GM12878 (cell line): ENCODE data around the gene OPCML. TPM values are rescaled to one million over a fixed set of nuclear protein-coding genes. Genes with fewer than 3 reads are reported as not detected.

Experiments used
- ATAC-seq: fragments of 200-7000 bp; cut with Tn5 transposase; 3 replicates; pipeline ENCODE4 v1.9.1; 2020; ENCODE audit warnings: mild to moderate bottlenecking, moderate library complexity
- BruUV-seq: library from RNA; stranded (reverse); fragments of 400-500 nt; replicated peaks from 2 replicates; lab custom pipeline; 2021; lab: Mats Ljungman, UMichigan
- CTCF ChIA-PET: fragments of 300-600 bp; sonication (Branson Sonifier 250); formaldehyde crosslinking; extraction: SDS; loops from one replicate; lab custom pipeline; 2021; ENCODE audit warnings: inconsistent platforms; lab: Yijun Ruan, JAX
- POLR2A ChIA-PET: fragments of 350-600 bp; formaldehyde crosslinking; extraction: SDS; loops from one replicate; lab custom pipeline; 2021; ENCODE audit warnings: inconsistent platforms; lab: Charles Lee
- RAD21 ChIA-PET: fragments of 300-600 bp; sonication (Branson Sonifier 250); formaldehyde crosslinking; loops from one replicate; lab custom pipeline; 2023; ENCODE audit warnings: antibody characterized with exemption; ENCODE audit not compliant: unreplicated experiment; lab: Charles Lee
- SMC1A ChIA-PET: fragments of 300-600 bp; sonication (Branson Sonifier 250); formaldehyde crosslinking; loops from one replicate; lab custom pipeline; 2023; ENCODE audit not compliant: unreplicated experiment, uncharacterized antibody; lab: Charles Lee
- DNase-seq: peaks from one replicate; pipeline ENCODE4 v3.0.0-alpha.2; 2011; ENCODE audit warnings: low read depth, low spot score
- FAIRE-seq: peaks from 3 replicates; lab custom pipeline; 2011; peaks lifted over from hg19 to GRCh38; lab: Jason Lieb, UNC
- H2AFZ ChIP-seq: 2 replicates; pipeline ENCODE4 v1.6.0; 2011; ENCODE audit warnings: low read depth, low read length, control low read depth; ENCODE audit not compliant: control insufficient read depth
- H3K27ac ChIP-seq: 2 replicates; pipeline ENCODE4 v1.5.1; 2011; ENCODE audit warnings: control low read depth; ENCODE audit not compliant: control insufficient read depth, insufficient read depth
- H3K27me3 ChIP-seq, 2 experiments: replicated peaks in 1 of 2; 2 replicates each; pipeline versions ENCODE4 v1.6.0 to v1.6.1; 2011; ENCODE audit warnings: low read length in 1 of 2; ENCODE audit not compliant: control insufficient read depth in 2 of 2, insufficient read depth in 2 of 2
- H3K36me3 ChIP-seq, 2 experiments: 2 replicates each; pipeline ENCODE4 v1.5.1; 2011; ENCODE audit warnings: low read length in 1 of 2; ENCODE audit not compliant: control insufficient read depth in 2 of 2, insufficient read depth in 2 of 2
- H3K4me1 ChIP-seq: 2 replicates; pipeline ENCODE4 v1.6.1; 2011; ENCODE audit warnings: mild to moderate bottlenecking, low read length, moderate library complexity, mixed read lengths; ENCODE audit not compliant: control insufficient read depth, insufficient read depth
- H3K4me2 ChIP-seq: 2 replicates; pipeline ENCODE4 v1.6.0; 2011; ENCODE audit warnings: control low read depth; ENCODE audit not compliant: control insufficient read depth, insufficient read depth
- H3K4me3 ChIP-seq: fragments of 200-600 bp; sonication (generic); 2 replicates; pipeline ENCODE4 v1.5.1; 2016
- H3K79me2 ChIP-seq: 2 replicates; pipeline ENCODE4 v1.6.0; 2011; ENCODE audit warnings: low read length; ENCODE audit not compliant: control insufficient read depth, insufficient read depth
- H3K9ac ChIP-seq: 2 replicates; pipeline ENCODE4 v1.8.0; 2011; ENCODE audit warnings: low read length, control low read depth, mixed read lengths; ENCODE audit not compliant: control insufficient read depth, insufficient read depth
- H3K9me3 ChIP-seq: replicated peaks from 3 replicates; pipeline ENCODE4 v1.5.1; 2011; ENCODE audit warnings: mild to moderate bottlenecking, low read length; ENCODE audit not compliant: control insufficient read depth, insufficient read depth
- H4K20me1 ChIP-seq: 2 replicates; pipeline ENCODE4 v1.6.0; 2011; ENCODE audit not compliant: control insufficient read depth, insufficient read depth
- CHD1 ChIP-seq: IDR thresholded peaks from 2 replicates; pipeline ENCODE4 v1.6.1; 2012; ENCODE audit warnings: low read depth, low read length, improper control_type of control experiment
- CREM ChIP-seq: IDR thresholded peaks from 2 replicates; pipeline ENCODE4 v1.6.1; 2014; ENCODE audit warnings: antibody characterized with exemption, low read depth
- DPF2 ChIP-seq: fragments of 450-650 bp; IDR thresholded peaks from 2 replicates; pipeline ENCODE4 v1.6.1; 2017; ENCODE audit warnings: mild to moderate bottlenecking
- E2F8 ChIP-seq: fragments of 450-650 bp; IDR thresholded peaks from 2 replicates; pipeline ENCODE4 v1.6.1; 2018; ENCODE audit warnings: mild to moderate bottlenecking, low read depth, moderate library complexity; ENCODE audit not compliant: partially characterized antibody
- ESRRA ChIP-seq: IDR thresholded peaks from 2 replicates; pipeline ENCODE4 v1.6.1; 2012; ENCODE audit warnings: mild to moderate bottlenecking, low read length, improper control_type of control experiment
- ETV6 ChIP-seq, 2 experiments: fragments of 450-650 bp in 1 of 2; IDR thresholded peaks in 1 of 2; conservative IDR thresholded peaks in 1 of 2; 2 replicates each; pipeline ENCODE4 v1.6.1; 2014; ENCODE audit warnings: antibody characterized with exemption in 1 of 2, borderline replicate concordance in 1 of 2, low read depth in 1 of 2, mild to moderate bottlenecking in 1 of 2, moderate library complexity in 1 of 2
- MEF2A ChIP-seq: IDR thresholded peaks from 2 replicates; pipeline ENCODE4 v1.6.1; 2011; ENCODE audit warnings: low read depth, mild to moderate bottlenecking, low read length, moderate library complexity; ENCODE audit not compliant: insufficient read depth
- RCOR1 ChIP-seq: conservative IDR thresholded peaks from 2 replicates; pipeline ENCODE4 v1.6.1; 2012; ENCODE audit warnings: low read depth, low read length, improper control_type of control experiment
- SIN3A ChIP-seq: IDR thresholded peaks from 2 replicates; pipeline ENCODE4 v1.6.1; 2012; ENCODE audit warnings: low read depth, low read length, improper control_type of control experiment
- SREBF2 ChIP-seq: IDR thresholded peaks from 2 replicates; pipeline ENCODE4 v1.6.1; 2012; ENCODE audit warnings: mild to moderate bottlenecking, low read length
- WGBS: methylation state at CpG from one replicate; pipeline ENCODE4 v1.1.6; 2016; ENCODE audit warnings: low lambda C conversion rate; ENCODE audit not compliant: insufficient replicate concordance, insufficient coverage; ENCODE audit errors: missing lambda C conversion rate; 5-methylcytosine and 5-hydroxymethylcytosine counted together
- in situ Hi-C: fragments of 300-500 bp; cut with MboI; formaldehyde crosslinking; loops from 9 replicates; pipeline ENCODE4 v1.14.3; 2018; ENCODE audit warnings: mixed read lengths
- intact Hi-C: fragments of 100-400 bp; cut with micrococcal nuclease; formaldehyde crosslinking; loops from one replicate; pipeline ENCODE4 v1.14.2; 2022; ENCODE audit not compliant: unreplicated experiment
- polyA plus RNA-seq, 11 experiments: library from polyadenylated mRNA; depleted of rRNA in 4 of 11; unstranded in 6 of 11; stranded (reverse) in 5 of 11; fragments of >200 nt; fragmentation: Nextera tagmentation in 4 of 11; fragmentation: Illumina TruSeq in 1 of 11; extraction: Ambion mirVana in 4 of 11; extraction: Trizol in 1 of 11; gene quantifications; 1 replicate in 1 of 11; 2 replicates in 10 of 11; pipeline versions ENCODE4 v1.2.1 to v1.2.3, GENCODE V29; 2011 to 2016; ENCODE audit warnings: inconsistent platforms in 2 of 11, missing spikeins in 2 of 11, low read depth in 1 of 11
- total RNA-seq, 4 experiments: library from RNA; depleted of rRNA in 3 of 4; stranded (reverse); fragments of >200 nt in 3 of 4; fragmentation: Illumina TruSeq in 1 of 4; extraction: Trizol in 1 of 4; gene quantifications; 2 replicates each; pipeline versions ENCODE4 v1.2.1 to v1.2.3, GENCODE V29; 2013 to 2021
- TF ChIP-seq, protein P1 (sequence below): IDR thresholded peaks from 2 replicates; pipeline ENCODE4 v1.6.1; 2011; ENCODE audit warnings: borderline replicate concordance, low read depth, mild to moderate bottlenecking, moderate library complexity, mixed read lengths, low read length; ENCODE audit not compliant: insufficient read depth; ENCODE audit errors: extremely low read length
- TF ChIP-seq, protein P2 (sequence below): IDR thresholded peaks from 2 replicates; pipeline ENCODE4 v1.6.1; 2012; ENCODE audit warnings: improper control_type of control experiment, low read depth, low read length; ENCODE audit not compliant: insufficient replicate concordance

Gene OPCML
- total and polyA plus RNA-seq, 10 of the 15 experiments (the other 5 are each of a cell fraction or from before 2014, with no cell fraction given), result 0.84 TPM; not detected in 9

DNA sequence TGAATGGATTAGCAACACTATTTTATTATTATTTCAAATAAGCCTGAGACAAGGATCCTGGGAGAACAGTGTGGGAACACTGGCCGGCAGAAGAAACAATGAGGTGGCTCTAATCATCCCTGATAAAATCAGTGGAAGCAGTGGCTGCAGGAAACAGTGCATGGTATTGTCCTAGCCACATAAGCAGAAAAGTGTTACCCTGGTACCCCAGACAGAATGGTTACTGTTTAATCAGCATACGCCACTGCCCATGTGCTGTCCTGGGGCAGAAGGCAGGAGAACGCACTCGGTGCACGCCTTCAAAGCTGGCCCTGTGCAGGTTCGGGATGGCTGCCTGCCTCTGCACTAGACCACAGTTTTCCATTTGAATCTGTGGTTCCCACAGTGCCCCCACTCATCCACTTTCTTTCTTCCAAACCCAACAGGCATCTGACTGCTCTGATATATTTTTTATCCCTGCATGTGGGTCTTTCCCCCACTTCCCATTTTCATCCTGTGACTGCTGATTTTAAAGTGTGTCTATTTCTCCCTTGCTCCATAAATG is 25.7 kb downstream of the OPCML start:
- Histone ChIP-seq H2AFZ (no peak overlapping the region), H3K4me2 (no peak overlapping the region), H4K20me1 (no peaks in the 10 kb centered on the region), H3K36me3 (no peaks in the 10 kb centered on the region), H3K27me3 (peaks cover 0 to 3% of the 10 kb centered on the region in 2 experiments; a peak in 1 of 4 replicates), H3K27ac (no peak overlapping the region), H3K79me2 (no peaks in the 10 kb centered on the region), H3K4me3 (no peak overlapping the region), H3K9ac (no peak overlapping the region), H3K4me1 (peaks cover 6% of the 10 kb centered on the region), H3K9me3 (no peaks in the 10 kb centered on the region; the same call in 2 of the 3 replicates)
- ChIA-PET SMC1A (no interaction called here), RAD21 (no interaction called here), CTCF (no interaction called here), POLR2A (no interaction called here)
- in situ Hi-C loops (no loop called here), intact Hi-C loops (no loop called here)
- FAIRE-seq (no peak), DNase-seq (no peak), ATAC-seq (peak; percentile 55)
- BruUV-seq, result no TSS peak
- no peak for TF ChIP-seq CHD1
- TF ChIP-seq, protein P1, sequence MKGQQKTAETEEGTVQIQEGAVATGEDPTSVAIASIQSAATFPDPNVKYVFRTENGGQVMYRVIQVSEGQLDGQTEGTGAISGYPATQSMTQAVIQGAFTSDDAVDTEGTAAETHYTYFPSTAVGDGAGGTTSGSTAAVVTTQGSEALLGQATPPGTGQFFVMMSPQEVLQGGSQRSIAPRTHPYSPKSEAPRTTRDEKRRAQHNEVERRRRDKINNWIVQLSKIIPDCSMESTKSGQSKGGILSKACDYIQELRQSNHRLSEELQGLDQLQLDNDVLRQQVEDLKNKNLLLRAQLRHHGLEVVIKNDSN, result no peak
- TF ChIP-seq ETV6 (conservative IDR thresholded peaks at IDR 0.05 in 1 of 2, IDR thresholded peaks at IDR 0.05 in 1 of 2; ENCODE audit: borderline replicate concordance in 1 of 2, low read depth in 1 of 2), result no peak
- no peak for TF ChIP-seq SREBF2
- no peak for TF ChIP-seq E2F8
- TF ChIP-seq RCOR1, result no peak
- no peak for TF ChIP-seq DPF2
- no peak for TF ChIP-seq CREM
- no peak for TF ChIP-seq MEF2A
- no peak for TF ChIP-seq ESRRA
- TF ChIP-seq, protein P2, sequence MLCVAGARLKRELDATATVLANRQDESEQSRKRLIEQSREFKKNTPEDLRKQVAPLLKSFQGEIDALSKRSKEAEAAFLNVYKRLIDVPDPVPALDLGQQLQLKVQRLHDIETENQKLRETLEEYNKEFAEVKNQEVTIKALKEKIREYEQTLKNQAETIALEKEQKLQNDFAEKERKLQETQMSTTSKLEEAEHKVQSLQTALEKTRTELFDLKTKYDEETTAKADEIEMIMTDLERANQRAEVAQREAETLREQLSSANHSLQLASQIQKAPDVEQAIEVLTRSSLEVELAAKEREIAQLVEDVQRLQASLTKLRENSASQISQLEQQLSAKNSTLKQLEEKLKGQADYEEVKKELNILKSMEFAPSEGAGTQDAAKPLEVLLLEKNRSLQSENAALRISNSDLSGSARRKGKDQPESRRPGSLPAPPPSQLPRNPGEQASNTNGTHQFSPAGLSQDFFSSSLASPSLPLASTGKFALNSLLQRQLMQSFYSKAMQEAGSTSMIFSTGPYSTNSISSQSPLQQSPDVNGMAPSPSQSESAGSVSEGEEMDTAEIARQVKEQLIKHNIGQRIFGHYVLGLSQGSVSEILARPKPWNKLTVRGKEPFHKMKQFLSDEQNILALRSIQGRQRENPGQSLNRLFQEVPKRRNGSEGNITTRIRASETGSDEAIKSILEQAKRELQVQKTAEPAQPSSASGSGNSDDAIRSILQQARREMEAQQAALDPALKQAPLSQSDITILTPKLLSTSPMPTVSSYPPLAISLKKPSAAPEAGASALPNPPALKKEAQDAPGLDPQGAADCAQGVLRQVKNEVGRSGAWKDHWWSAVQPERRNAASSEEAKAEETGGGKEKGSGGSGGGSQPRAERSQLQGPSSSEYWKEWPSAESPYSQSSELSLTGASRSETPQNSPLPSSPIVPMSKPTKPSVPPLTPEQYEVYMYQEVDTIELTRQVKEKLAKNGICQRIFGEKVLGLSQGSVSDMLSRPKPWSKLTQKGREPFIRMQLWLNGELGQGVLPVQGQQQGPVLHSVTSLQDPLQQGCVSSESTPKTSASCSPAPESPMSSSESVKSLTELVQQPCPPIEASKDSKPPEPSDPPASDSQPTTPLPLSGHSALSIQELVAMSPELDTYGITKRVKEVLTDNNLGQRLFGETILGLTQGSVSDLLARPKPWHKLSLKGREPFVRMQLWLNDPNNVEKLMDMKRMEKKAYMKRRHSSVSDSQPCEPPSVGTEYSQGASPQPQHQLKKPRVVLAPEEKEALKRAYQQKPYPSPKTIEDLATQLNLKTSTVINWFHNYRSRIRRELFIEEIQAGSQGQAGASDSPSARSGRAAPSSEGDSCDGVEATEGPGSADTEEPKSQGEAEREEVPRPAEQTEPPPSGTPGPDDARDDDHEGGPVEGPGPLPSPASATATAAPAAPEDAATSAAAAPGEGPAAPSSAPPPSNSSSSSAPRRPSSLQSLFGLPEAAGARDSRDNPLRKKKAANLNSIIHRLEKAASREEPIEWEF, result no peak
- no peak for TF ChIP-seq SIN3A
- WGBS, result 36% methylated on average over 6 of the region's 6 CpGs
